ENCODE results near the gene KRTAP10-4.

GRCh38 chr21:44606495-44606894 lies 33.0 kb downstream of the KRTAP10-4 start:
- TF ChIP-seq, protein P1, sequence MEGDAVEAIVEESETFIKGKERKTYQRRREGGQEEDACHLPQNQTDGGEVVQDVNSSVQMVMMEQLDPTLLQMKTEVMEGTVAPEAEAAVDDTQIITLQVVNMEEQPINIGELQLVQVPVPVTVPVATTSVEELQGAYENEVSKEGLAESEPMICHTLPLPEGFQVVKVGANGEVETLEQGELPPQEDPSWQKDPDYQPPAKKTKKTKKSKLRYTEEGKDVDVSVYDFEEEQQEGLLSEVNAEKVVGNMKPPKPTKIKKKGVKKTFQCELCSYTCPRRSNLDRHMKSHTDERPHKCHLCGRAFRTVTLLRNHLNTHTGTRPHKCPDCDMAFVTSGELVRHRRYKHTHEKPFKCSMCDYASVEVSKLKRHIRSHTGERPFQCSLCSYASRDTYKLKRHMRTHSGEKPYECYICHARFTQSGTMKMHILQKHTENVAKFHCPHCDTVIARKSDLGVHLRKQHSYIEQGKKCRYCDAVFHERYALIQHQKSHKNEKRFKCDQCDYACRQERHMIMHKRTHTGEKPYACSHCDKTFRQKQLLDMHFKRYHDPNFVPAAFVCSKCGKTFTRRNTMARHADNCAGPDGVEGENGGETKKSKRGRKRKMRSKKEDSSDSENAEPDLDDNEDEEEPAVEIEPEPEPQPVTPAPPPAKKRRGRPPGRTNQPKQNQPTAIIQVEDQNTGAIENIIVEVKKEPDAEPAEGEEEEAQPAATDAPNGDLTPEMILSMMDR (IDR thresholded peaks at IDR 0.05) = no peak
- no peak for TF ChIP-seq POLR2A (IDR thresholded peaks at IDR 0.05)
